ENCODE results near the gene BAG1.

Gene BAG1

GRCh38 chr9:33227741-33228140, 36.8 kb downstream of the BAG1 start:
- no peak for DNase-seq
- TF ChIP-seq, protein P1, sequence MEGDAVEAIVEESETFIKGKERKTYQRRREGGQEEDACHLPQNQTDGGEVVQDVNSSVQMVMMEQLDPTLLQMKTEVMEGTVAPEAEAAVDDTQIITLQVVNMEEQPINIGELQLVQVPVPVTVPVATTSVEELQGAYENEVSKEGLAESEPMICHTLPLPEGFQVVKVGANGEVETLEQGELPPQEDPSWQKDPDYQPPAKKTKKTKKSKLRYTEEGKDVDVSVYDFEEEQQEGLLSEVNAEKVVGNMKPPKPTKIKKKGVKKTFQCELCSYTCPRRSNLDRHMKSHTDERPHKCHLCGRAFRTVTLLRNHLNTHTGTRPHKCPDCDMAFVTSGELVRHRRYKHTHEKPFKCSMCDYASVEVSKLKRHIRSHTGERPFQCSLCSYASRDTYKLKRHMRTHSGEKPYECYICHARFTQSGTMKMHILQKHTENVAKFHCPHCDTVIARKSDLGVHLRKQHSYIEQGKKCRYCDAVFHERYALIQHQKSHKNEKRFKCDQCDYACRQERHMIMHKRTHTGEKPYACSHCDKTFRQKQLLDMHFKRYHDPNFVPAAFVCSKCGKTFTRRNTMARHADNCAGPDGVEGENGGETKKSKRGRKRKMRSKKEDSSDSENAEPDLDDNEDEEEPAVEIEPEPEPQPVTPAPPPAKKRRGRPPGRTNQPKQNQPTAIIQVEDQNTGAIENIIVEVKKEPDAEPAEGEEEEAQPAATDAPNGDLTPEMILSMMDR (IDR thresholded peaks at IDR 0.05; ENCODE audit: low read depth, low read length, missing control alignments): no peak
- Histone ChIP-seq H3K4me3 (ENCODE audit: low read depth, low read length) (no peak overlapping the region), H3K27ac (no peak overlapping the region), H3K27me3 (replicated peaks) (no peaks in the 10 kb centered on the region), H3K36me3 (replicated peaks) (no peaks in the 10 kb centered on the region)
- in situ Hi-C loops (cut with HindIII; ENCODE audit: low pct_ligation_motif_present, low sequenced_read_pairs): no loop called here

- H3K27me3 ChIP-seq (replicated peaks): no peaks in the 10 kb centered on the region
- no peak overlapping the region for H3K4me3 ChIP-seq (ENCODE audit: low read depth, low read length)
- DNase-seq: no peak
- H3K36me3 ChIP-seq (replicated peaks): no peaks in the 10 kb centered on the region
- no peak overlapping the region for H3K27ac ChIP-seq
- TF ChIP-seq, protein P1 (IDR thresholded peaks at IDR 0.05; ENCODE audit: low read depth, low read length, missing control alignments): no peak
- in situ Hi-C loops (cut with HindIII; ENCODE audit: low pct_ligation_motif_present, low sequenced_read_pairs): no loop called here
Observed at GRCh38 chr9:33227008-33227398, 37.5 kb downstream of the BAG1 start.

DNA sequence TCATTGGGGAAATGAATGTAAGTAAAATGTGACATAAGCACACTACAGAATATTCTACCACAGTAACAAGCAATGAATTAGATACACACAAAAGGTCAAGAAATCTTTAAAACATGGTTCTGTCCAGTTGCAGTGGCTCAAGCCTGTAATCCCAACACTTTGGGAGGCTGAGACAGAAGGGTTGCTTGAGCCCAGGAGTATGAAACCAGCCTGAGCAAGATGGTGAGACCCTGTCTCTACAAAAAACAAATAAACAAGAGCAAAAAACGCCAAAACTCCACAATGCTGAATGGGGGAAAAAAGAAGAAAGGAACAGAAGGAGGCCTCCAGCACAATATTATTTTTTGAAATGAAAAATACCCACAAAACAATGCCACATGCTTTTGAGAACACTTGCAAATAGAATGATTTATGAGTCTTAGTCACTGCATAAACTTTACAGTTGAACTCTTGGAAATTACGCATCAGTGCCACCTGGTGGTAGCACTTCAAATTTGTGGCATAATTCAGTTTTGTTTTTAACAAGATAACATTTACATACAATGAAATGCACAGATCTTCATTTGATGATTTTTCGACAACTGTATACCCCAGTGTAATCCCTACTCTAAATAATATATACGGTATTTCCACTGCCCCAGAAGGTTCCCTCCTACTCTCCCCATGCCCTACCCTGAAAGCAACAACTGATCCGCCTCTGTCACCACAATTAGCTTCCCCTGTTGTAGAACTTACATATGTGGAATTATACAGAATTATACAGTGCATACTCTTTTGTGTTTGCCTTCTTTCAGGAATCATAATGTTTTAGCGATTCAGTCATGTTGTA, 39.0 kb downstream of the BAG1 start:
- in situ Hi-C loops (cut with HindIII; ENCODE audit: low pct_ligation_motif_present, low sequenced_read_pairs): no loop called here
- TF ChIP-seq, protein P1 (IDR thresholded peaks at IDR 0.05; ENCODE audit: low read depth, low read length, missing control alignments): peak; percentile 48
- Histone ChIP-seq H3K27me3 (replicated peaks) (no peaks in the 10 kb centered on the region), H3K27ac (no peak overlapping the region), H3K4me3 (ENCODE audit: low read depth, low read length) (no peak overlapping the region), H3K36me3 (replicated peaks) (no peaks in the 10 kb centered on the region)
- DNase-seq: peak; percentile 63

GRCh38 chr9:33223696-33224095, 40.8 kb downstream of the BAG1 start:
- TF ChIP-seq, protein P1 (IDR thresholded peaks at IDR 0.05; ENCODE audit: low read depth, low read length, missing control alignments): peak; percentile 37
- Histone ChIP-seq H3K36me3 (replicated peaks) (no peaks in the 10 kb centered on the region), H3K4me3 (ENCODE audit: low read depth, low read length) (no peak overlapping the region), H3K27ac (no peak overlapping the region), H3K27me3 (replicated peaks) (no peaks in the 10 kb centered on the region)
- in situ Hi-C loops (cut with HindIII; ENCODE audit: low pct_ligation_motif_present, low sequenced_read_pairs): no loop called here
- DNase-seq: no peak

- TF ChIP-seq, protein P1 (IDR thresholded peaks at IDR 0.05; ENCODE audit: low read depth, low read length, missing control alignments): no peak
- H3K27ac ChIP-seq: no peak overlapping the region
- H3K36me3 ChIP-seq (replicated peaks): no peaks in the 10 kb centered on the region
- H3K4me3 ChIP-seq (ENCODE audit: low read depth, low read length): no peak overlapping the region
- H3K27me3 ChIP-seq (replicated peaks): no peaks in the 10 kb centered on the region
- in situ Hi-C loops (cut with HindIII; ENCODE audit: low pct_ligation_motif_present, low sequenced_read_pairs): no loop called here
- no peak for DNase-seq
Observed at GRCh38 chr9:33222031-33222430, 42.5 kb downstream of the BAG1 start.

- TF ChIP-seq, protein P1 (IDR thresholded peaks at IDR 0.05; ENCODE audit: low read depth, low read length, missing control alignments): no peak
- H3K4me3 ChIP-seq (ENCODE audit: low read depth, low read length): no peak overlapping the region
- in situ Hi-C loops (cut with HindIII; ENCODE audit: low pct_ligation_motif_present, low sequenced_read_pairs): no loop called here
Observed at GRCh38 chr9:33221568-33221884, 43.0 kb downstream of the BAG1 start.

More at GRCh38 chr9:33221568-33221884, 43.0 kb downstream of the BAG1 start:
- Histone ChIP-seq H3K36me3 (replicated peaks) (no peaks in the 10 kb centered on the region), H3K27ac (no peak overlapping the region), H3K27me3 (replicated peaks) (no peaks in the 10 kb centered on the region)
- no peak for DNase-seq
